Karpas-422 (cell line): ENCODE measurements around the gene HGFAC. TPM values are rescaled to one million over a fixed set of nuclear protein-coding genes. Genes with fewer than 3 reads are reported as not detected.

Source experiments
- DNase-seq: peaks from one replicate; pipeline ENCODE4 v3.0.0-alpha.2; 2015
- H2AFZ ChIP-seq: fragments of 200-600 bp; sonication (generic); 2 replicates; pipeline ENCODE4 v1.6.1; 2014; ENCODE audit warnings: antibody characterized with exemption, low read length, mixed read lengths
- H3K27ac ChIP-seq: fragments of 200-600 bp; sonication (generic); 2 replicates; pipeline ENCODE4 v1.5.1; 2014; ENCODE audit warnings: mild to moderate bottlenecking, low read length, moderate library complexity
- H3K27me3 ChIP-seq: fragments of 200-600 bp; sonication (generic); 2 replicates; pipeline ENCODE4 v1.6.1; 2014; ENCODE audit warnings: low read length, mixed read lengths
- H3K36me3 ChIP-seq: fragments of 200-600 bp; sonication (generic); 2 replicates; pipeline ENCODE4 v1.6.1; 2014; ENCODE audit warnings: low read length, mixed read lengths; ENCODE audit not compliant: insufficient read depth
- H3K4me1 ChIP-seq: fragments of 200-600 bp; sonication (generic); 2 replicates; pipeline ENCODE4 v1.6.1; 2014; ENCODE audit warnings: mild to moderate bottlenecking, low read length, mixed read lengths
- H3K4me2 ChIP-seq: fragments of 200-600 bp; sonication (generic); 2 replicates; pipeline ENCODE4 v1.6.1; 2014; ENCODE audit warnings: low read length, low read depth, mild to moderate bottlenecking; ENCODE audit not compliant: poor library complexity, severe bottlenecking
- H3K4me3 ChIP-seq: fragments of 200-600 bp; sonication (generic); 2 replicates; pipeline ENCODE4 v1.5.1; 2014; ENCODE audit warnings: mild to moderate bottlenecking, antibody characterized with exemption, low read length, mixed read lengths
- H3K79me2 ChIP-seq: fragments of 200-600 bp; sonication (generic); 2 replicates; pipeline ENCODE4 v1.6.1; 2014; ENCODE audit warnings: mild to moderate bottlenecking, low read length, mixed read lengths
- H3K9ac ChIP-seq: fragments of 200-600 bp; sonication (generic); 2 replicates; pipeline ENCODE4 v1.6.0; 2014; ENCODE audit warnings: low read length
- H3K9me2 ChIP-seq: fragments of 200-600 bp; sonication (generic), shearing (Covaris generic); replicated peaks from 2 replicates; pipeline ENCODE4 v1.6.0; 2014; ENCODE audit warnings: mild to moderate bottlenecking, low read length, moderate library complexity; ENCODE audit not compliant: insufficient read depth
- H3K9me3 ChIP-seq: fragments of 300-700, 200-600 bp; sonication (generic); 2 replicates; pipeline ENCODE4 v1.6.1; 2014; ENCODE audit warnings: low read length, mixed read lengths
- H4K20me1 ChIP-seq: fragments of 200-600 bp; sonication (generic); 2 replicates; pipeline ENCODE4 v1.6.1; 2014; ENCODE audit warnings: mild to moderate bottlenecking, antibody characterized with exemption, low read length, low read depth; ENCODE audit not compliant: insufficient read depth
- total RNA-seq: library from RNA; depleted of rRNA; stranded (reverse); fragments of >200 nt; shearing (Covaris generic); gene quantifications from 2 replicates; pipeline ENCODE4 v1.2.3, GENCODE V29; 2014; ENCODE audit warnings: low replicate concordance

Gene HGFAC
- total RNA-seq, 1 experiment from 2014 or later: not detected

DNA sequence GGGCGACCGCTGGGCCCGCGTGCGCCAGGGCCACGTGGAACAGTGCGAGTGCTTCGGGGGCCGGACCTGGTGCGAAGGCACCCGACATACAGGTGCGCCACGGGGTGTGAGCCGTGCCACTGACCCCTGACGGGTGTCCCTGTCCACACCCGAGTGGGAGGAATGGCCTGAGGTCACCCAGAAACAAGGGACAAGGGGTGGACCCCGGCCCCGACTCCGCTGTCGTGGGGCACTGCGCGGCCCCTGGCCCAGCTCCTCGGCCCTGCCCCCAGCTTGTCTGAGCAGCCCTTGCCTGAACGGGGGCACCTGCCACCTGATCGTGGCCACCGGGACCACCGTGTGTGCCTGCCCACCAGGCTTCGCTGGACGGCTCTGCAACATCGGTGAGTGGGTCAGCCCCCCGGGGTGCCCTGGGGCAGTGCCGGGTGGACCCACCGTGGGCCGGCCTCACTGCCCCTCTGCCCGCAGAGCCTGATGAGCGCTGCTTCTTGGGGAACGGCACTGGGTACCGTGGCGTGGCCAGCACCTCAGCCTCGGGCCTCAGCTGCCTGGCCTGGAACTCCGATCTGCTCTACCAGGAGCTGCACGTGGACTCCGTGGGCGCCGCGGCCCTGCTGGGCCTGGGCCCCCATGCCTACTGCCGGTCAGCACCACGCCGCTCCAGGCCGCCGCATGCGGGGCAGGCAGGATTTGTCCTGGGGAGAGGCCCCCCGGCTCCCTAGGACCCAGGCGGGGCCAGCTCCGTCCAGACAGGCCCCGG, 2.8 kb downstream of the HGFAC start:
- DNase-seq: no peak
- H3K27me3 ChIP-seq: no peaks in the 10 kb centered on the region
- no peaks in the 10 kb centered on the region for H3K4me1 ChIP-seq
- H4K20me1 ChIP-seq: no peaks in the 10 kb centered on the region
- no peaks in the 10 kb centered on the region for H3K9me2 ChIP-seq
- no peaks in the 10 kb centered on the region for H3K36me3 ChIP-seq
- H3K79me2 ChIP-seq: no peaks in the 10 kb centered on the region
- no peaks in the 10 kb centered on the region for H3K9me3 ChIP-seq
- H3K9ac ChIP-seq: no peak overlapping the region
- no peak overlapping the region for H3K27ac ChIP-seq
- no peak overlapping the region for H3K4me3 ChIP-seq
- H3K4me2 ChIP-seq: no peak overlapping the region
- no peak overlapping the region for H2AFZ ChIP-seq

DNA sequence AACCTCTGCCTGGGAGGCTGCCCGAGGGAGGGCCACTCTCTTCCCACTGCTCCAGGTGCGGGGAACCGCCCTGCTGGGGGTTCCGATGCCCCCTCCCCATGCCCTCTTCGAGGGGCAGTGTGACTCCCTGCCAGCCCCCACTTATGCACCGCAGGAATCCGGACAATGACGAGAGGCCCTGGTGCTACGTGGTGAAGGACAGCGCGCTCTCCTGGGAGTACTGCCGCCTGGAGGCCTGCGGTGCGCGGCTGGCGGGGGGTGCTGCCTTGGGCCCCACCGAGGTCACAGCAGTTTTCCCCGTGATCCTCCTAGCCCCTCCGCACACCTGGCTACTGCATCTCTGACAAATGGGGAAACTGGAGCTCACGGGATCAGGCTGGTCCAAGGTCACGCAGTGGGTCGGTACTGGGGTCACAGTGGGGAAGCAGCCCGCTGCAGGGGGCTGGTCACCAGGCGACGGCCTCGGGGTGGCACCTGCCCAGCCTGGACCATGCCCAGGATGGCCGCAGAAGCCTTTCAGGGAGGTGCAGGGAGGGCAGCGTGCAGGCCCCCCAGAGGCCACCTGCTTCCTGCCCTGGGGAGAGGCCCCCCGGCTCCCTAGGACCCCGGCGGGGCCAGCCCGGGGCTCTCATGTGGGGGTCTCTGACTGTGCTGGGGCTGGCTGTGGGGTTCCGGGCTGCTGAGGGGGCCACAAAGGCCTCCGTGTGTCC, 3.5 kb downstream of the HGFAC start:
- no peak for DNase-seq
- H3K36me3 ChIP-seq: no peaks in the 10 kb centered on the region
- no peaks in the 10 kb centered on the region for H3K9me3 ChIP-seq
- H3K9ac ChIP-seq: no peak overlapping the region
- no peaks in the 10 kb centered on the region for H3K4me1 ChIP-seq
- no peaks in the 10 kb centered on the region for H3K79me2 ChIP-seq
- H2AFZ ChIP-seq: no peak overlapping the region
- H3K27ac ChIP-seq: no peak overlapping the region
- H4K20me1 ChIP-seq: no peaks in the 10 kb centered on the region
- no peak overlapping the region for H3K4me3 ChIP-seq
- H3K9me2 ChIP-seq: no peaks in the 10 kb centered on the region
- H3K27me3 ChIP-seq: no peaks in the 10 kb centered on the region
- H3K4me2 ChIP-seq: no peak overlapping the region

DNA sequence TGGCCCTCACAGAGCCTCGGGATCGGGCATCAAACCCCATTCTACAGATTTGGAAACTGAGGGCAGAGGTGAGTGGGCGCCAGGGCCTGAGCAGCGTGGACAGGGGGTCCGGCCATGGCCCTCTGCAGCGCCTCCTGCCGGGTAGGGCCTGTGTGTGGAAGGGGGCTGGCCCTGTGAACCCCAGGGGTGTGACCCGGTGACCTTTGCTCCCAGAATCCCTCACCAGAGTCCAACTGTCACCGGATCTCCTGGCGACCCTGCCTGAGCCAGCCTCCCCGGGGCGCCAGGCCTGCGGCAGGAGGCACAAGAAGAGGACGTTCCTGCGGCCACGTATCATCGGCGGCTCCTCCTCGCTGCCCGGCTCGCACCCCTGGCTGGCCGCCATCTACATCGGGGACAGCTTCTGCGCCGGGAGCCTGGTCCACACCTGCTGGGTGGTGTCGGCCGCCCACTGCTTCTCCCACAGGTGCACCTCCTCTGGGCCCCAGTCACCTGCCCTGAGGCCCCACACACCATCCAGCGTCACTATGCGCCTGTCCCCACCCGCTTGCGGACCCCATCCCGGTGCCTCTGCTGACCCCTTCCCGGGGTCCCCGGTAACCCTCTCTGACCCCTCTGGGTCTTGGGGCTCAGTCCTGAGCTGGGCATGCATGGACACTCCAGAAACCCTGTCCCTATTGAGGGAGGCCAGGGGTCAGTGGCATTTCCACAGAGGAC, 4.2 kb downstream of the HGFAC start:
- H2AFZ ChIP-seq: no peak overlapping the region
- H3K4me2 ChIP-seq: no peak overlapping the region
- no peak overlapping the region for H3K9ac ChIP-seq
- no peak overlapping the region for H3K27ac ChIP-seq
- no peaks in the 10 kb centered on the region for H3K4me1 ChIP-seq
- no peaks in the 10 kb centered on the region for H3K79me2 ChIP-seq
- H3K9me3 ChIP-seq: no peaks in the 10 kb centered on the region
- no peak overlapping the region for H3K4me3 ChIP-seq
- H3K36me3 ChIP-seq: no peaks in the 10 kb centered on the region
- no peaks in the 10 kb centered on the region for H4K20me1 ChIP-seq
- DNase-seq: no peak
- no peaks in the 10 kb centered on the region for H3K9me2 ChIP-seq
- no peaks in the 10 kb centered on the region for H3K27me3 ChIP-seq

DNA sequence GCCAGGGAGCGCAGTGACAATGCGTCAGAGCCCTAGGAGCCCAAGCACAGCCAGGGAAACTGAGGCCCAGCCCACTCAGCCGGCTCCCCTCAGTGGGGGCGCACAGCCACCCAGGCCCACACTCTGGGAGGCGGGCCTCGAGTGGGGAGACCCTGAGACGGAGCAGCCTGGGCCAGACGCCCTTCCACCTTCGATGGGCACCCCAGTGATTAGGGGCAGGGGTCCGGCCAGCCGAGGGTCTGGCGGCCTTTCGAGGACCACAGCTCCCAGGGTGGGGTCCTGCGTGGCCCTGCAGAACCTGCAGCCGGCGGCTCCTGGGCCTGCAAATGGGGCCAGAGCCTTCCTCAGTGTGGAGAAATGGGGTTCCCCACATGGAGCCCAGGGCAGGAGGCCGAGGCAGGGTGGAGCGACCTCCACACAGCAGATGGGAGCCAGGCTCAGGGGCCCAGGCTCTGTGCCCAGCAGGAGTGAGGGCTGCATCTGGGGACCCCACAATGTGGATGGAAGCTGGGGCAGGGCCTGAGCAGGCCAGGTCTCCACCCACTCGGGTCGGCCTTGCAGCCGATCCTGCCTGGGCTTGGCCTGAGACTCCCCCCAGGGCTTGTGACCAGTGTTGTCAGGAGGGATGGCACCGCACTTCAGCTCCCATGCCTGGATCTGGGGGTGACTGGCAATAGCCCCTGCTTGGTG, 5.0 kb downstream of the HGFAC start:
- Histone ChIP-seq H3K4me2 (no peak overlapping the region), H4K20me1 (no peaks in the 10 kb centered on the region), H2AFZ (no peak overlapping the region), H3K4me1 (no peaks in the 10 kb centered on the region), H3K79me2 (no peaks in the 10 kb centered on the region), H3K27ac (no peak overlapping the region), H3K36me3 (no peaks in the 10 kb centered on the region), H3K9me3 (no peaks in the 10 kb centered on the region), H3K9me2 (no peaks in the 10 kb centered on the region), H3K27me3 (no peaks in the 10 kb centered on the region), H3K9ac (no peak overlapping the region), H3K4me3 (no peak overlapping the region)
- DNase-seq: no peak

- Histone ChIP-seq H3K79me2 (no peaks in the 10 kb centered on the region), H3K4me1 (no peaks in the 10 kb centered on the region), H4K20me1 (no peaks in the 10 kb centered on the region), H3K27me3 (no peaks in the 10 kb centered on the region), H3K9me2 (no peaks in the 10 kb centered on the region), H2AFZ (no peak overlapping the region), H3K9ac (no peak overlapping the region), H3K36me3 (no peaks in the 10 kb centered on the region), H3K4me3 (no peak overlapping the region), H3K9me3 (no peaks in the 10 kb centered on the region), H3K4me2 (no peak overlapping the region), H3K27ac (no peak overlapping the region)
- no peak for DNase-seq
Observed at GRCh38 chr4:3447431-3448395, 5.9 kb downstream of the HGFAC start.

- no peaks in the 10 kb centered on the region for H3K9me2 ChIP-seq
- H3K9ac ChIP-seq: no peak overlapping the region
- no peak overlapping the region for H2AFZ ChIP-seq
- H3K27ac ChIP-seq: no peak overlapping the region
- H3K27me3 ChIP-seq: no peaks in the 10 kb centered on the region
- no peaks in the 10 kb centered on the region for H3K36me3 ChIP-seq
- no peaks in the 10 kb centered on the region for H3K4me1 ChIP-seq
- no peaks in the 10 kb centered on the region for H3K79me2 ChIP-seq
- no peaks in the 10 kb centered on the region for H4K20me1 ChIP-seq
- no peak overlapping the region for H3K4me2 ChIP-seq
- no peaks in the 10 kb centered on the region for H3K9me3 ChIP-seq
- no peak overlapping the region for H3K4me3 ChIP-seq
- no peak for DNase-seq
Observed at GRCh38 chr4:3449047-3449573, 7.3 kb downstream of the HGFAC start.
